Activated effector memory CD4-positive, alpha-beta T cell treated with anti-CD3 and anti-CD28 coated beads, Interleukin-2, amount 50 U/mL, for 16 hours (primary cell): ENCODE data around the gene DPYSL3.

Source experiments
- DNase-seq: peaks from one replicate; pipeline ENCODE4 v3.0.0-alpha.2; 2020

DPYSL3 gene

GRCh38 chr5:147512659-147513379, 3.0 kb upstream of the DPYSL3 start:
- no peak for DNase-seq

GRCh38 chr5:147510885-147511284, 1.0 kb upstream of the DPYSL3 start:
- no peak for DNase-seq

GRCh38 chr5:147509041-147509709, 693 bp downstream of the DPYSL3 start:
- DNase-seq = no peak

GRCh38 chr5:147508711-147509040, 1.2 kb downstream of the DPYSL3 start:
- DNase-seq = no peak

- DNase-seq = no peak
These were observed 2.3 kb downstream of the DPYSL3 start for GRCh38 chr5:147507480-147508126.

GRCh38 chr5:147504535-147504934, 5.3 kb downstream of the DPYSL3 start:
- DNase-seq = no peak

- no peak for DNase-seq
These were observed 5.9 kb downstream of the DPYSL3 start for GRCh38 chr5:147504011-147504410.

- DNase-seq = no peak
These were observed 18.9 kb downstream of the DPYSL3 start for GRCh38 chr5:147490989-147491388.

GRCh38 chr5:147487031-147487750, 22.7 kb downstream of the DPYSL3 start:
- DNase-seq = no peak

- DNase-seq = no peak
These were observed 24.1 kb downstream of the DPYSL3 start for GRCh38 chr5:147485814-147486213.

GRCh38 chr5:147485046-147485445, 24.8 kb downstream of the DPYSL3 start:
- no peak for DNase-seq

- DNase-seq = no peak
These were observed 25.2 kb downstream of the DPYSL3 start for GRCh38 chr5:147484708-147485020.

- no peak for DNase-seq
These were observed 25.7 kb downstream of the DPYSL3 start for GRCh38 chr5:147483961-147484707.

GRCh38 chr5:147483188-147483790, 26.6 kb downstream of the DPYSL3 start:
- DNase-seq = no peak

- DNase-seq = no peak
These were observed 27.1 kb downstream of the DPYSL3 start for GRCh38 chr5:147482706-147483180.

- DNase-seq = no peak
These were observed 27.8 kb downstream of the DPYSL3 start for GRCh38 chr5:147481874-147482705.

GRCh38 chr5:147481376-147481775, 28.5 kb downstream of the DPYSL3 start:
- no peak for DNase-seq

GRCh38 chr5:147479949-147480348, 29.9 kb downstream of the DPYSL3 start:
- DNase-seq = no peak

GRCh38 chr5:147479444-147479843, 30.4 kb downstream of the DPYSL3 start:
- DNase-seq = no peak

GRCh38 chr5:147474140-147474539, 35.7 kb downstream of the DPYSL3 start:
- no peak for DNase-seq

- DNase-seq = no peak
These were observed 37.0 kb downstream of the DPYSL3 start for GRCh38 chr5:147472664-147473475.
